ENCODE results near the gene UGT3A1.
"Not testable (repeated sequence)": the region's sequence is repeated elsewhere in the genome, so short reads cannot be mapped to it uniquely, and the experiment has no call there.

The UGT3A1 gene

DNA sequence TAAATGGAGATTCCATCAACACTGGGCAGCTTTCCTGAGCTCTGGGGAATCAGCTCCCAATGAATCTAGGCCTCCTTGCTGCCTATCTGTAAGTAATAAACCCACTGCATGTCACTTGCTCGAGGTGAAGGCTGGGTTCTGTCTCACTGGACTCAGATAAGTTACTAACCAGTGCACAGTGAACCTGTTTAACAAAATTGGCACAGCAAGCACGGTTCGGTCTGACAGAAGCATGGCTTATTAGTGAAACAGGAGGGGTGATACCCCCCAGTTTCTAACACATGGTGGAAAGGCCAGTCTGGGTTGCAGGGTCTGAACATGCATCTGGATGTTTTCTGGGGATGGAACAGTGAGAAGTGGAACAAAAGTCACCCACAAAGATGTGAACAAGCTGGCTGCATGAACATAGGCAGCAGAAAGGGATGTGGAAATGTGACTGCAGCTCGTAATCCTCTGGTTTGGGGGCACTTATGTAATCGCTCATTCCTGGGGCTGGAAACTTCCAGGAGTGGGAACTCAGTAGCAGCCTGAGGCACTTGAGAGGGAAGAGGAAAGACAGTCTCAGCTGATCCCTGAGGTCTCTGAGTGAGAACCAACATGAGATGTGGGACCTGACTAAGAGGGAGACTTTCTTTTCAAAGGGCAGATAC lies 37.8 kb upstream of the UGT3A1 start:
- no peaks in the 10 kb centered on the region for H3K27me3 ChIP-seq (ENCODE audit: insufficient read depth, insufficient read length)
- no peaks in the 10 kb centered on the region for H3K9me3 ChIP-seq (ENCODE audit: insufficient read depth, low read length)
- no peaks in the 10 kb centered on the region for H3K36me3 ChIP-seq (ENCODE audit: insufficient read depth, insufficient read length, low read length)
- no peak overlapping the region for H3K4me3 ChIP-seq (ENCODE audit: insufficient read length, low read depth)
- no peaks in the 10 kb centered on the region for H3K4me1 ChIP-seq (ENCODE audit: insufficient read depth, insufficient read length)
- no peak overlapping the region for H3K9ac ChIP-seq (ENCODE audit: insufficient read length, low read depth)
- DNase-seq (ENCODE audit: low read depth, low spot score), result no peak
- no peak for TF ChIP-seq YY1 (IDR thresholded peaks at IDR 0.05; ENCODE audit: insufficient read depth, insufficient read length)
- TF ChIP-seq SUZ12 (IDR thresholded peaks at IDR 0.05; ENCODE audit: extremely low read depth, insufficient read depth, insufficient read length), result no peak
- no peak for TF ChIP-seq ZNF274 (IDR thresholded peaks at IDR 0.05; ENCODE audit: low read depth, low read length)

DNA sequence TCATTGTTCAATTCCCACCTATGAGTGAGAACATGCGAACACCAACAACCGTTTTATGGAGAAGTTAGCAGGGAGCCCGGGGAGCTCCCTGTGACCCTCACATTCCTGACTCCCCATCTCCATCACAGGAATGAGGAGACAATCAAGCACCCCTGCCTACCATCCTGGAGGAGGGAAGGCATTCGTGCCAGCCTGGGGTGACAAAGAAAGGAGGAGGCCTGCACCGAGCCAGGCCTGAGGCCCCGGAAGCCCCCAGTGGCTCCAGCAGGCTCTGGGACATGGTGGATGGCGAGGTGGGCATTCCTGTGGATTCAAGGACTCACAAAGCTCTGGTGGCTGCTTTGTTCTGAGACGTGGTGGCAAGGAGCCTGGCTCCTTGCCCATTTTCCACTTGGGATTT lies 36.5 kb upstream of the UGT3A1 start:
- H3K36me3 ChIP-seq (ENCODE audit: insufficient read depth, insufficient read length, low read length), result no peaks in the 10 kb centered on the region
- DNase-seq (ENCODE audit: low read depth, low spot score), result no peak
- no peak for TF ChIP-seq YY1 (IDR thresholded peaks at IDR 0.05; ENCODE audit: insufficient read depth, insufficient read length)
- TF ChIP-seq ZNF274 (IDR thresholded peaks at IDR 0.05; ENCODE audit: low read depth, low read length), result no peak
- no peak for TF ChIP-seq SUZ12 (IDR thresholded peaks at IDR 0.05; ENCODE audit: extremely low read depth, insufficient read depth, insufficient read length)

GRCh38 chr5:36026706-36027465 lies 35.7 kb upstream of the UGT3A1 start:
- Histone ChIP-seq H3K4me3 (ENCODE audit: insufficient read length, low read depth) (no peak overlapping the region), H3K9ac (ENCODE audit: insufficient read length, low read depth) (no peak overlapping the region), H3K9me3 (ENCODE audit: insufficient read depth, low read length) (no peaks in the 10 kb centered on the region), H3K4me1 (ENCODE audit: insufficient read depth, insufficient read length) (no peaks in the 10 kb centered on the region), H3K36me3 (ENCODE audit: insufficient read depth, insufficient read length, low read length) (no peaks in the 10 kb centered on the region), H3K27me3 (ENCODE audit: insufficient read depth, insufficient read length) (no peaks in the 10 kb centered on the region)
- no peak for TF ChIP-seq SUZ12 (IDR thresholded peaks at IDR 0.05; ENCODE audit: extremely low read depth, insufficient read depth, insufficient read length)
- no peak for TF ChIP-seq ZNF274 (IDR thresholded peaks at IDR 0.05; ENCODE audit: low read depth, low read length)
- DNase-seq (ENCODE audit: low read depth, low spot score), result no peak

More for the DNA sequence above, 36.5 kb upstream of the UGT3A1 start:
- no peaks in the 10 kb centered on the region for H3K27me3 ChIP-seq (ENCODE audit: insufficient read depth, insufficient read length)
- H3K9me3 ChIP-seq (ENCODE audit: insufficient read depth, low read length), result no peaks in the 10 kb centered on the region
- no peaks in the 10 kb centered on the region for H3K4me1 ChIP-seq (ENCODE audit: insufficient read depth, insufficient read length)
- no peak overlapping the region for H3K4me3 ChIP-seq (ENCODE audit: insufficient read length, low read depth)
- no peak overlapping the region for H3K9ac ChIP-seq (ENCODE audit: insufficient read length, low read depth)

DNA sequence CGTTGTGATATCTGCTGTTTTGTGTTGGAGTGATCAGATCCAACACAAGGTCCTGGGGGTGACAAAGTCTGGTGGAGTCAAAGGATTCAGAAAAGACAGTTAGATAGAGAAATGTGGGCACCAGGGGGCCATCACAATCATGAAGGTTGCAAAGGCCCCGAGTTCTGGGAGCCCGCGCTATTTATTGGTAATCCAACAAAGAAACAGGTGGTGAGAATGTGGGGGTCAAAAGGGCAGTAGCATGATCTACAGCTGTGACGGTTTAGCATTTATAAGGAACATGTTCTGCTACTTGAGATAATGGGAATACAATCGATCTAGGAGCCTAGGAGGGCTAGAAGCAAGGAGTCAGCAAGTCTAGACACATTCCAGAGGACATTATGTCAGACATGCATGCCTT lies 31.1 kb upstream of the UGT3A1 start:
- H3K9ac ChIP-seq (ENCODE audit: insufficient read length, low read depth); H3K4me3 ChIP-seq (ENCODE audit: insufficient read length, low read depth); DNase-seq (ENCODE audit: low read depth, low spot score); H3K9me3 ChIP-seq (ENCODE audit: insufficient read depth, low read length); H3K27me3 ChIP-seq (ENCODE audit: insufficient read depth, insufficient read length); H3K4me1 ChIP-seq (ENCODE audit: insufficient read depth, insufficient read length); H3K36me3 ChIP-seq (ENCODE audit: insufficient read depth, insufficient read length, low read length): not testable (repeated sequence)

GRCh38 chr5:36019584-36019983 lies 28.4 kb upstream of the UGT3A1 start:
- not testable (repeated sequence) for H3K4me3 ChIP-seq (ENCODE audit: insufficient read length, low read depth); DNase-seq (ENCODE audit: low read depth, low spot score)

DNA sequence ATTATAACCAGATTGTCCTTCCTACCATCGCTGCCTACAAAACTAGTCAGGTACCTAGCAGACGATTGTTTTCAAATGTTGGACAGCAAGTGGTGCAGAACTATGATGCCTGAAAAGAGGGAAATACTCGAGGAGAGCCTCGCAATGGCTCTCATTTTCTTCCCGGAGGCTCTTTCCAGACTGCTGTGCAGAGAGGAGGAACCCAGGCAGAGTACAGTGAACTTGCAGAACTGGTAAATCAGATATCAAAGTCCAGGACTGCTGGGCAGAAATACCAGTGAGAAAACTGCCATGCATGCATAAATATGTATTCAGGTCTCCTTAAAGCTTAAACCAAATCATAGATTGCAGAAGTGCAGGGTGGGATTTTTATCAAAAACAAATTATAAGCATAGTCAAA lies 26.4 kb upstream of the UGT3A1 start:
- Histone ChIP-seq H3K27me3 (ENCODE audit: insufficient read depth, insufficient read length) (no peaks in the 10 kb centered on the region), H3K9me3 (ENCODE audit: insufficient read depth, low read length) (peaks cover 22% of the 10 kb centered on the region; the same call in 1 of the 2 replicates), H3K36me3 (ENCODE audit: insufficient read depth, insufficient read length, low read length) (no peaks in the 10 kb centered on the region), H3K9ac (ENCODE audit: insufficient read length, low read depth) (no peak overlapping the region), H3K4me1 (ENCODE audit: insufficient read depth, insufficient read length) (no peaks in the 10 kb centered on the region), H3K4me3 (ENCODE audit: insufficient read length, low read depth) (no peak overlapping the region)
- TF ChIP-seq SUZ12 (IDR thresholded peaks at IDR 0.05; ENCODE audit: extremely low read depth, insufficient read depth, insufficient read length) (no peak), YY1 (IDR thresholded peaks at IDR 0.05; ENCODE audit: insufficient read depth, insufficient read length) (no peak), ZNF274 (IDR thresholded peaks at IDR 0.05; ENCODE audit: low read depth, low read length) (no peak)
- no peak for DNase-seq (ENCODE audit: low read depth, low spot score)

More at GRCh38 chr5:36019584-36019983, 28.4 kb upstream of the UGT3A1 start:
- not testable (repeated sequence) for H3K9me3 ChIP-seq (ENCODE audit: insufficient read depth, low read length); H3K27me3 ChIP-seq (ENCODE audit: insufficient read depth, insufficient read length); H3K36me3 ChIP-seq (ENCODE audit: insufficient read depth, insufficient read length, low read length); H3K9ac ChIP-seq (ENCODE audit: insufficient read length, low read depth); H3K4me1 ChIP-seq (ENCODE audit: insufficient read depth, insufficient read length)

GRCh38 chr5:36017004-36017403 lies 25.8 kb upstream of the UGT3A1 start:
- no peak overlapping the region for H3K4me3 ChIP-seq (ENCODE audit: insufficient read length, low read depth)
- H3K9ac ChIP-seq (ENCODE audit: insufficient read length, low read depth), result no peak overlapping the region
- H3K9me3 ChIP-seq (ENCODE audit: insufficient read depth, low read length), result peaks cover 22% of the 10 kb centered on the region; the same call in 1 of the 2 replicates
- no peak for DNase-seq (ENCODE audit: low read depth, low spot score)
- H3K36me3 ChIP-seq (ENCODE audit: insufficient read depth, insufficient read length, low read length), result no peaks in the 10 kb centered on the region
- no peaks in the 10 kb centered on the region for H3K4me1 ChIP-seq (ENCODE audit: insufficient read depth, insufficient read length)
- H3K27me3 ChIP-seq (ENCODE audit: insufficient read depth, insufficient read length), result no peaks in the 10 kb centered on the region
- no peak for TF ChIP-seq ZNF274 (IDR thresholded peaks at IDR 0.05; ENCODE audit: low read depth, low read length)

Data from NT2/D1 (cell line).